ENCODE results near the gene KIAA1217.

DNA sequence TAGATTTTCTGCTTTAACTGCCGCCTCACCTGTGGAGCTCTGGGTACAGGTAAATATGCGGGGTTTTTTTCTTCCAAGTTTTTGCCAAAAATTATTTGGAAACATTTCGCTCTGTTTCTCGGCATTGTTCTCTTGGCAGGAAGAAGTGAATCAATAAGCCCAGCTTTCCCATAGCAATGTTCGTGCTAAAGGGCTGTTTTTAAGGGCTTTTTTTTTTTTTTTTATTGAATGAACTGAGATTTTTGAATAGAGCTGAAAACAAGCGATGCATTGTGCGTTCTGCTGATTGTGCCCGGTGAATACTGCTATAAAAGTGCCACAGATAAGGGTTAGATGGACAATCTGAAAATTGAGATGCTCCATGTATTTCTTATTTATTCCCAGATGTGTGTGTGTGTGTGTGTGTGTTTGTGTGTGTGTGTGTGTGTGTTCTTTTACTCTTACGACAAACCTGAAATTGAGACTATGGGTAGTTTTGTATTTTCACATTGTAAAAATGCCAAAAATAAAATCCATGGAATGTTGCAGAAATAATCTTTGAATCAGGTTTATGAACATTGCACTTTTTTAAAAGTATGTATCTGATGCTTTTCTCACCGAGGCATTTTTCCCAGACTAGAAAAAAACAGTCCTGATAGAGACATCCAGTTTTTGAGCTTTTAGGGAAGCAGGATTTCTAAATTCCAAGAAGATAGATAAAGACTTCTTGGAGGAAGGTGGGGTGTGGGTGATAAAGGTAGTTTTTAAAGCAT lies 30.5 kb downstream of the KIAA1217 start:
- TF ChIP-seq CTCF (IDR thresholded peaks at IDR 0.05) (no peak), POLR2A (IDR thresholded peaks at IDR 0.05; ENCODE audit: low read depth) (no peak), EP300 (IDR thresholded peaks at IDR 0.05) (no peak), POLR2AphosphoS5 (IDR thresholded peaks at IDR 0.05) (no peak)

All from esophagus muscularis mucosa (tissue), 4 donors.